ENCODE measurements around the gene THBD. TPM values are rescaled to one million over a fixed set of nuclear protein-coding genes. Genes with fewer than 3 reads are reported as not detected.

THBD gene
- total RNA-seq, 1 donor from 2014 or later, result 18.9 TPM

GRCh38 chr20:23036371-23036770 is 13.1 kb downstream of the THBD start:
- no peak for DNase-seq (ENCODE audit: low read depth)
- no peak overlapping the region for H3K4me3 ChIP-seq (ENCODE audit: low read depth, low read length)
- no peak for TF ChIP-seq CTCF (conservative IDR thresholded peaks at IDR 0.05; ENCODE audit: low read depth, low read length)

GRCh38 chr20:23035731-23036130 is 13.7 kb downstream of the THBD start:
- DNase-seq (ENCODE audit: low read depth), result no peak
- no peak for TF ChIP-seq CTCF (conservative IDR thresholded peaks at IDR 0.05; ENCODE audit: low read depth, low read length)
- H3K4me3 ChIP-seq (ENCODE audit: low read depth, low read length), result no peak overlapping the region

- no peak for DNase-seq (ENCODE audit: low read depth)
- no peak for TF ChIP-seq CTCF (conservative IDR thresholded peaks at IDR 0.05; ENCODE audit: low read depth, low read length)
- no peak within 1 kb of the TSS for H3K4me3 ChIP-seq (ENCODE audit: low read depth, low read length)
Measured at GRCh38 chr20:23034721-23035671, 14.5 kb downstream of the THBD start, which contains the start of gene SSTR4. Gene SSTR4 (plus strand): TSS chr20:23035312. CDS start chr20:23035484, 172 bp downstream.

- H3K4me3 ChIP-seq (ENCODE audit: low read depth, low read length), result no peak overlapping the region
- no peak for TF ChIP-seq CTCF (conservative IDR thresholded peaks at IDR 0.05; ENCODE audit: low read depth, low read length)
- DNase-seq (ENCODE audit: low read depth), result no peak
Measured at GRCh38 chr20:23033918-23034317, 15.6 kb downstream of the THBD start.

- no peak for TF ChIP-seq CTCF (conservative IDR thresholded peaks at IDR 0.05; ENCODE audit: low read depth, low read length)
- DNase-seq (ENCODE audit: low read depth), result no peak
- H3K4me3 ChIP-seq (ENCODE audit: low read depth, low read length), result no peak overlapping the region
Measured at GRCh38 chr20:23032750-23033078, 16.8 kb downstream of the THBD start.

GRCh38 chr20:23032056-23032749 is 17.3 kb downstream of the THBD start:
- no peak for TF ChIP-seq CTCF (conservative IDR thresholded peaks at IDR 0.05; ENCODE audit: low read depth, low read length)
- DNase-seq (ENCODE audit: low read depth), result no peak

More at GRCh38 chr20:23032056-23032749, 17.3 kb downstream of the THBD start:
- H3K4me3 ChIP-seq (ENCODE audit: low read depth, low read length), result no peak overlapping the region

All from epithelial cell of proximal tubule (primary cell).